GM23338 (cell line): ENCODE results near the gene TTLL5. TPM values are rescaled to one million over a fixed set of nuclear protein-coding genes. Genes with fewer than 3 reads are reported as not detected.

Experiments
- CREB1 ChIP-seq: fragments of 250-450 bp; sonication (Bioruptor Pico); IDR thresholded peaks from 2 replicates; pipeline ENCODE4 v1.5.0; 2020; ENCODE audit warnings: low read depth, mild to moderate bottlenecking, moderate library complexity
- CTCF ChIP-seq, 2 experiments: fragments of 200-600 bp in 1 of 2; sonication (generic) in 1 of 2; conservative IDR thresholded peaks; 2 replicates each; pipeline versions ENCODE4 v1.5.1 to v1.6.1; 2016 to 2017; ENCODE audit warnings: antibody characterized with exemption in 2 of 2, low read depth in 2 of 2, mild to moderate bottlenecking in 2 of 2, moderate library complexity in 1 of 2
- ETS1 ChIP-seq: IDR thresholded peaks from 2 replicates; pipeline ENCODE4 v1.6.1; 2016; ENCODE audit warnings: antibody characterized with exemption
- REST ChIP-seq: IDR thresholded peaks from one replicate; pipeline ENCODE4 v1.6.1; 2018; ENCODE audit warnings: antibody characterized with exemption; ENCODE audit not compliant: unreplicated experiment
- ZNF331 ChIP-seq: fragments of 250-450 bp; sonication (Bioruptor Pico); IDR thresholded peaks from 2 replicates; pipeline ENCODE4 v1.5.0; 2020; ENCODE audit warnings: low read depth, mild to moderate bottlenecking, moderate library complexity
- ZNF462 ChIP-seq: fragments of 250-450 bp; sonication (Bioruptor Pico); IDR thresholded peaks from 2 replicates; pipeline ENCODE4 v1.5.0; 2020; ENCODE audit warnings: mild to moderate bottlenecking, moderate library complexity
- polyA plus RNA-seq: library from polyadenylated mRNA; unstranded; fragments of >200 nt; fragmentation: Nextera tagmentation; extraction: Ambion mirVana; gene quantifications from 2 replicates; pipeline ENCODE4 v1.2.1, GENCODE V29; 2016
- total RNA-seq: library from RNA; depleted of rRNA; stranded (reverse); fragments of >200 nt; shearing (Covaris generic); gene quantifications from 2 replicates; pipeline ENCODE4 v1.2.3, GENCODE V29; 2014

TTLL5 gene
- total and polyA plus RNA-seq, 2 experiments from 2014 or later: 33.5 to 35.4 TPM

- no peak for TF ChIP-seq ZNF462 (CRISPR knock-in tag)
- TF ChIP-seq CREB1 (CRISPR knock-in tag): no peak
- TF ChIP-seq REST: no peak
- no peak for TF ChIP-seq ZNF331 (CRISPR knock-in tag)
- TF ChIP-seq CTCF (conservative IDR thresholded peaks at IDR 0.05; ENCODE audit: low read depth in 2 of 2): no peak
- no peak for TF ChIP-seq ETS1
These were observed 250.8 kb downstream of the TTLL5 start (continued) for GRCh38 chr14:75911883-75912282.
